Neural cell (in vitro differentiated cells): ENCODE measurements around the gene TOX2. TPM values are rescaled to one million over a fixed set of nuclear protein-coding genes. Genes with fewer than 3 reads are reported as not detected.

ENCODE experiments used
- H2AFZ ChIP-seq: fragments of 200-600, 300-800 bp; sonication (generic), shearing (Covaris generic); 2 replicates; pipeline ENCODE4 v1.6.0; 2014; ENCODE audit warnings: low read depth, mild to moderate bottlenecking, antibody characterized with exemption, low read length, moderate library complexity
- H3F3A ChIP-seq: fragments of 200-600 bp; shearing (Covaris generic); 2 replicates; pipeline ENCODE4 v1.6.1; 2016; ENCODE audit warnings: mild to moderate bottlenecking, moderate library complexity, mixed read lengths, antibody characterized with exemption, low read length; ENCODE audit not compliant: insufficient read depth, poor library complexity, severe bottlenecking
- H3K27ac ChIP-seq: fragments of 200-600, 300-800 bp; sonication (generic), shearing (Covaris generic); 2 replicates; pipeline ENCODE4 v1.5.1; 2014; ENCODE audit warnings: mild to moderate bottlenecking, low read length, moderate library complexity
- H3K27me3 ChIP-seq: fragments of 300-800, 200-600 bp; sonication (generic), shearing (Covaris generic); 2 replicates; pipeline ENCODE4 v1.6.0; 2014; ENCODE audit warnings: mild to moderate bottlenecking, low read depth, low read length, moderate library complexity; ENCODE audit not compliant: insufficient read depth
- H3K36me3 ChIP-seq: fragments of 300-800, 200-600 bp; sonication (generic), shearing (Covaris generic); 2 replicates; pipeline ENCODE4 v1.5.1; 2014; ENCODE audit warnings: mild to moderate bottlenecking, antibody characterized with exemption, low read length, moderate library complexity; ENCODE audit not compliant: insufficient read depth
- H3K4me2 ChIP-seq: fragments of 300-800, 200-600 bp; sonication (generic), shearing (Covaris generic); 2 replicates; pipeline ENCODE4 v1.6.0; 2014; ENCODE audit warnings: mild to moderate bottlenecking, low read length
- H3K4me3 ChIP-seq: fragments of 300-800, 200-600 bp; sonication (generic), shearing (Covaris generic); 2 replicates; pipeline ENCODE4 v1.5.1; 2014; ENCODE audit warnings: mild to moderate bottlenecking, low read length, moderate library complexity
- H3K79me2 ChIP-seq: fragments of 200-600 bp; shearing (Covaris generic); replicated peaks from 2 replicates; pipeline ENCODE4 v1.6.0; 2014; ENCODE audit warnings: mild to moderate bottlenecking, low read length, moderate library complexity; ENCODE audit not compliant: insufficient read depth
- H3K9ac ChIP-seq: fragments of 300-800, 200-600 bp; sonication (generic), shearing (Covaris generic); 2 replicates; pipeline ENCODE4 v1.6.1; 2016; ENCODE audit warnings: mild to moderate bottlenecking, low read length, mixed read lengths
- H3K9me2 ChIP-seq: fragments of 200-600 bp; shearing (Covaris generic); 2 replicates; pipeline ENCODE4 v1.6.1; 2016; ENCODE audit warnings: mild to moderate bottlenecking, low read length, mixed read lengths; ENCODE audit not compliant: insufficient read depth
- H3K9me3 ChIP-seq: fragments of 200-600, 300-800 bp; sonication (generic), shearing (Covaris generic); 2 replicates; pipeline ENCODE4 v1.6.1; 2016; ENCODE audit warnings: mild to moderate bottlenecking, mixed run types, low read length, moderate library complexity, mixed read lengths
- H4K20me1 ChIP-seq: fragments of 200-600 bp; shearing (Covaris generic); 2 replicates; pipeline ENCODE4 v1.6.1; 2016; ENCODE audit warnings: mild to moderate bottlenecking, mixed run types; ENCODE audit not compliant: insufficient read depth
- CTCF ChIP-seq: fragments of 450-650 bp; IDR thresholded peaks from 2 replicates; pipeline ENCODE4 v1.5.1; 2014; ENCODE audit warnings: antibody characterized with exemption, mild to moderate bottlenecking, moderate library complexity; ENCODE audit not compliant: poor library complexity, severe bottlenecking
- EP300 ChIP-seq: fragments of 450-650 bp; conservative IDR thresholded peaks from 2 replicates; pipeline ENCODE4 v1.6.1; 2014; ENCODE audit warnings: antibody characterized with exemption, mild to moderate bottlenecking, moderate library complexity; ENCODE audit not compliant: poor library complexity, severe bottlenecking
- EZH2 ChIP-seq: fragments of 200-600, 300-800 bp; shearing (Covaris generic), sonication (generic); IDR thresholded peaks from 2 replicates; pipeline ENCODE4 v1.6.1; 2014; ENCODE audit warnings: antibody characterized with exemption, low read length, borderline replicate concordance, mild to moderate bottlenecking; ENCODE audit not compliant: insufficient read depth, poor library complexity, severe bottlenecking
- MXI1 ChIP-seq: fragments of 450-650 bp; conservative IDR thresholded peaks from 2 replicates; pipeline ENCODE4 v1.6.1; 2014; ENCODE audit warnings: antibody characterized with exemption, mild to moderate bottlenecking; ENCODE audit not compliant: poor library complexity, severe bottlenecking
- POLR2AphosphoS5 ChIP-seq: IDR thresholded peaks from 2 replicates; pipeline ENCODE4 v1.6.1; 2012
- RAD21 ChIP-seq: fragments of 450-650 bp; conservative IDR thresholded peaks from 2 replicates; pipeline ENCODE4 v1.6.1; 2014; ENCODE audit warnings: antibody characterized with exemption, mild to moderate bottlenecking, moderate library complexity
- REST ChIP-seq: IDR thresholded peaks from 2 replicates; pipeline ENCODE4 v1.6.1; 2012; ENCODE audit warnings: borderline replicate concordance
- SMC3 ChIP-seq: fragments of 450-650 bp; conservative IDR thresholded peaks from 2 replicates; pipeline ENCODE4 v1.6.1; 2014; ENCODE audit warnings: antibody characterized with exemption, mild to moderate bottlenecking, moderate library complexity; ENCODE audit not compliant: poor library complexity
- TAF1 ChIP-seq: IDR thresholded peaks from 2 replicates; pipeline ENCODE4 v1.6.1; 2012; ENCODE audit warnings: low read depth
- polyA plus RNA-seq: library from polyadenylated mRNA; depleted of rRNA; stranded (reverse); fragments of >200 nt; gene quantifications from 2 replicates; pipeline ENCODE4 v1.2.3, GENCODE V29; 2014

The TOX2 gene
- polyA plus RNA-seq, 1 donor from 2014 or later, result 0.89 TPM

GRCh38 chr20:43931976-43932375 is 17.3 kb downstream of the TOX2 start:
- H3K27me3 ChIP-seq, result no peaks in the 10 kb centered on the region
- no peaks in the 10 kb centered on the region for H3K9me2 ChIP-seq
- TF ChIP-seq EZH2, result no peak
- no peak for TF ChIP-seq TAF1
- no peak for TF ChIP-seq RAD21
- TF ChIP-seq MXI1, result no peak
- TF ChIP-seq REST, result no peak
- TF ChIP-seq SMC3, result no peak
- TF ChIP-seq EP300, result no peak

GRCh38 chr20:43934833-43935232 is 20.2 kb downstream of the TOX2 start:
- H4K20me1 ChIP-seq, result no peaks in the 10 kb centered on the region
- TF ChIP-seq REST (no peak), CTCF (no peak), MXI1 (no peak), SMC3 (no peak), EZH2 (no peak), RAD21 (no peak), EP300 (no peak), TAF1 (no peak), POLR2AphosphoS5 (no peak)
- no peak overlapping the region for H2AFZ ChIP-seq
- H3K9ac ChIP-seq, result no peak overlapping the region
- H3K36me3 ChIP-seq, result no peaks in the 10 kb centered on the region
- no peaks in the 10 kb centered on the region for H3K79me2 ChIP-seq
- no peaks in the 10 kb centered on the region for H3F3A ChIP-seq
- H3K9me2 ChIP-seq, result no peaks in the 10 kb centered on the region
- no peak overlapping the region for H3K4me3 ChIP-seq
- no peaks in the 10 kb centered on the region for H3K9me3 ChIP-seq
- no peak overlapping the region for H3K4me2 ChIP-seq
- no peak overlapping the region for H3K27ac ChIP-seq
- H3K27me3 ChIP-seq, result no peaks in the 10 kb centered on the region

More at GRCh38 chr20:43931976-43932375, 17.3 kb downstream of the TOX2 start:
- no peak overlapping the region for H3K4me3 ChIP-seq
- no peaks in the 10 kb centered on the region for H3K36me3 ChIP-seq
- H4K20me1 ChIP-seq, result no peaks in the 10 kb centered on the region
- no peaks in the 10 kb centered on the region for H3K79me2 ChIP-seq
- no peak overlapping the region for H3K4me2 ChIP-seq
- no peaks in the 10 kb centered on the region for H3F3A ChIP-seq
- H2AFZ ChIP-seq, result no peak overlapping the region
- no peak overlapping the region for H3K27ac ChIP-seq
- H3K9ac ChIP-seq, result no peak overlapping the region
- H3K9me3 ChIP-seq, result no peaks in the 10 kb centered on the region
